GM18907 (cell line): Measurements from ENCODE around the gene SETSIP.
"Not testable (repeated sequence)": the region's sequence is repeated elsewhere in the genome, so short reads cannot be mapped to it uniquely, and the experiment has no call there.

ENCODE experiments used
- ATAC-seq: cut with Tn5 transposase; IDR thresholded peaks from one replicate; pipeline ENCODE4 v1.9.1; 2021; ENCODE audit warnings: mild to moderate bottlenecking, moderate library complexity; ENCODE audit not compliant: unreplicated experiment

Gene SETSIP

DNA sequence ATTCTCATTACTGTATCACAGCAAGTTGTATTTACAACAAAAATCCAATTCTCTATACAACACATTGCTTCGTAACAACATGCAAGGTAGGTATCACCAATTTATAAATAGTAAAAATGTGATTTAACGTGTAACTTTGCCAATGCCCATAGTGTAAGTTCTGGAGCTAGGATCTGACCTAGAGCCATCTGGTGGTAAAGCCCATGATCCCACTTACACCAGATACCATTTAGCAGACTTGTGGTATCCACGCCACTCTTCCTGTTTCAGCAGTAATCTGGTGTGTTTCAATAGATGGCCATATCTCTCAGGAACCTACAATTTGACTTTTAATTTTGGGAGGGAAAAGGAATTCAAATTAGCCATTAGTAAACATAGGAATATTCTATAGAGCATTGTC is 10.2 kb downstream of the SETSIP start:
- no peak for ATAC-seq

DNA sequence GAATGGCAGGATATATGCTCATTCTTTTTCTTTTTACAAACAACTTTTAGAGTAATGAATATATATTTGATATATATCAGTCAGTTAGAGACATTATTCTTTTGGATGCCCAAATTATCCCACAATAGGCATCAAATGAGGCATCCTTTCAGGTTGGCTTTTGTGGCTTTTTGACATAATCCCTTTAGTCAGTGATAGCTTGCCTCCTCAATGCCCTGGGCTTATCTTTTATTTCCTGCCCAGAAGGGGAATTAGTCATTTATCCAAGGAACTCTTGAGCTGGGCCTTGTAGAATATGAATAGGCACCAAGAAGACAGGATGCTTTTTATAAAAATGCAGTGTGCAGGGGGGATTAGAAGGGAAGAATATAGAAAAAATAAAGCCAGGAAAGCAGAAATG is 23.3 kb downstream of the SETSIP start:
- no peak for ATAC-seq

DNA sequence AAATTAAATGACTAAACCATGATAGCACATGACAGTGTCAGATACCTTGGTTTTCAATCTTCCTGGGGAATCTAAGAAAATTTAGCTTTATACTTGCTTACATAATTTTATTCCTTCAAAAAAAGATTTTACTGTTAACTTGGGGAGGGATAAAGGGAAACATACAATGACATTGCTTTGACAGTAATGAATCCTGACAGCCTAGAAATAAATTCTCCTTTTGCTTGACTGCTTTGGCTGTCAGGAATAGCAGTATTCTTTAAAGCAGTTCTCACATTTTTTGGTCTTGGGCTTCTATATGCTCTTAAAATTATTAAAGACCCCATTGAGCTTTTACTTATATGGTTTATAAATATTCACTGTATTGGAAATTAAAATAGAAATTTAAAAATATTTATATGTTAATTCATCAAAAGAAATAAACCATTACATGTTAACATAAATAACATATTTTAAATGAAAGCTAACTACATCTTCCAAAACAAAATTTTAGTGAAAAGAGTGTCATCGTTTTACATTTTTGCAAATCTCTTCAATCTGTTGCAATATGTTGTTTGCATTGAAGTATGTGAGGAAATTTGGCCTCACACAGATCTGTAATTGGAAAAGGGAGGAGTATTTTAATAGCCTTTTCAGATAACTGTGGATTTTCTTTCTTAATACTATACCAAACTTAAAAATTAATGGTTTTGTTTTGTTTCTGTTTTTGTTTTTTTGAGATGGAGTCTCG is 29.3 kb downstream of the SETSIP start:
- ATAC-seq = no peak

DNA sequence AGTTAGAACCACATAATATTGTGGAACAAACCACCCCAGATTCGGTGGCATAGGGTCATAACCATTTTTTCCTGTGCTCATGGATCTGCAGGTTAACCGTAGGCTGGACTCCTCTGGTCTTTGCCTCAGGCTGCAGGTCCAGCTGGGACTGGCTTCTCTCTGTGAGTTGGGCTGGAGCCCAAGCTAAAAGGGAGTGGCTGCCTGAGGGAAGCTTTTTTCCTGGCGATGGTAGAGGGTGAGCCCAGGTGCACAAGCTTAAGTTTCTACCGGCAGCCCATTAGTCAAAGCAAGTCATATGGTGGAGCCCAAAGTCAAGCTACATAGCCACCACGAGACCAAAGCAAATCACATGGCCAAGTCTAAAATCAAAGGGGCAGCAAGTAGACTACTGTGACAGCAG is 31.6 kb downstream of the SETSIP start:
- no peak for ATAC-seq

DNA sequence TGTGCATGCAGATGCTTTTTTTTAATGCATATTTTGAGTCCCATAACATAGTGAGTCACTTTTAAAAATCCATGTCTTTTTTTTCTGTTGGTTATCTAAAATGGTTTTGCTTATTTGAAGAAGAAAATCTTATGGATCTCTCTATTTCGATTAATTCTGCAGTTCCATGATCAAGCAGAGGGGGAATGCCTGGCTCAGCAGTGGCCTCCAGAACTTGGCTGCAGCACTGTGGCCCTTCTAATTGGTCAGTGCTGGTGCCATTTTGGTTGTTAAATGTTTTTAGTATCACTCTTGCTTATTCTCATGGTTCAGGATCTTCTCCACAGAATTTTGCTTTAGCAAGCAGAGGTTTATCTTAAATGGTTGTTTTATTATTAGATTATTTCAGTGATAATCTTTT is 34.2 kb downstream of the SETSIP start:
- ATAC-seq = no peak

DNA sequence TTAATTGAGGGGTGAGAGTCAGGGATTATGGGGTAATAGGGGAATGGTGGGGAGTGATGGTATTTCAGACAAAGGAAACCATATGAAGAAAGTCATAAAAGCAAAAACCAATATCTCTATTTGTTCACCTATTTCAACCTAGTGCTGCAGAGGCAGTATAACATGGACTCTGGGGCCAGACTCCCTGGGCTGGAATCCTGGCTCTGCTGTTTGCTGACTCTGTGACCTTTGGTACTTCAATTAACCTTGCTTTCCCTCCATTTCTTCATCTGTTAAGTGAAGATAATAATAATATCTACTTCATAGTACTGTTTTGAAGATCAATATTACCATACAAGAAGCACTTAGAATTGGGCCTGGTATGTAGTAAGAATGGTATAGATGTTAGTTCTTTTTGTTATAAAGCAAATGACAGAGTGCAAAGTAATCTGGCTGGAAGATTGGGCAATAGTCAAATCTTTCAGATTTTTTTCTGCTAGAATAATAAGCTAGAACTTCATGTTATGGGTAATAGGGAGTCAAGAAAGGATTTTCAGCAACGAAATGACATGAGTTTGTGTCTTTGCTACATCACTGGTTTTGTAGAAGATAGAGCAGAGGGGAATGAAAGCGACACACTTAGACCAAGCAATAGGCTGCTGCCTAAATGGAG is 36.4 kb downstream of the SETSIP start:
- ATAC-seq = no peak

DNA sequence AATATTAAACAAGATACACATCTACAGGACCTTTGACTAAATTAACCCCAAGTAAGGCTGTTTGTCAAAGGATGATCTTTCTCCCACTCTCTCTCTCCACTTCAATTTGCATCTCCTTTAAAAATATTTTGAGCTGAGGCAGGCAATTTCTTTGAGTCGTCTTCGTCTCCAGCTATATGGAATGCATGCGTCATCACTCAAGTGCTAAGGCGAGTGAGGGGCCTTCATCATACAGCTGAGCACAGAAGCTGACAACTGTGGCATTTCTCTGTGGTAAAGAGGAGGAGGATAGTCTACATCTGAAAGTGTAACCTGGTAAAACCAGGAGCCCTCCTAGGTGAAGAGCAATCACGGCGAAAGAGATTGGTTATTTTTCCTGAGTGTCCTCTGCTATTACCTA is 37.8 kb downstream of the SETSIP start:
- ATAC-seq = no peak

DNA sequence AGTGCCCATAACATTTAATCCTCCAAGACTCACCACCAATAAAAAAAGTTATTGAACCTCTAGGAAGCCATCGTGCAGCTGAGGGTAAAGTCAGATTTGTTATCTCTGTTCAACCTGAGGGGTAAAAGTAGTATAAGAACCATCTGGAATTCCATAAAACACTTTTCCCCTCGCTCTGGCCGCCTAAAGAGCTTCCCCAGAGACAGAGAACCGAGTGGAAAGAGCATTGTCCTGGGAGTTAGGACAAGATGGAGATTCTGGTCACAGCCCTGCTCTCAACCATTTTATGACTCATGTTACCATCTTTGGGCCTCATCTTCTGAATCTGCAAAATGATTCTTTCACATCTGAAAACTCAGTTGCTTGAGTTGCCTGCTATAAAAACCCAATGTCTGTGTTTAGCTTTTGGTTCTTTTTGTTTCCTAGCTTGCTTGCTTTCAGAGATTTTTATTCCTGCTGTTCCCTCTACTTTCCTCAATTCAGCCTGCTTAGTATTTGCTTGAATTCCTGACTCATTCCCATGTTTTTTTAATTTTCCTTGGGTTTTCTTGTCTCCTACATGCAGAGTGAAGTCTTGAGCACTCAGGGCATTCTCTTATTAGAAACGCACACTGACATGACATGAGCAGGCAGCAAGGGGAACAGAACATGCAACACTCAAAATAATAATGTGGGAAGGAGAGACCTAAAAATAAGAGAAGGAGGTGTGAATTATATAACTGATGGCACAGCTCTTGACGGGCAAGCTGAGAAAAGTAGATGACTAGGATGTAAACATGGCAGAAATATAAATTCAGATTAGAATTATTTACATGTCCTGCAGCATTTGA is 43.7 kb downstream of the SETSIP start:
- no peak for ATAC-seq

DNA sequence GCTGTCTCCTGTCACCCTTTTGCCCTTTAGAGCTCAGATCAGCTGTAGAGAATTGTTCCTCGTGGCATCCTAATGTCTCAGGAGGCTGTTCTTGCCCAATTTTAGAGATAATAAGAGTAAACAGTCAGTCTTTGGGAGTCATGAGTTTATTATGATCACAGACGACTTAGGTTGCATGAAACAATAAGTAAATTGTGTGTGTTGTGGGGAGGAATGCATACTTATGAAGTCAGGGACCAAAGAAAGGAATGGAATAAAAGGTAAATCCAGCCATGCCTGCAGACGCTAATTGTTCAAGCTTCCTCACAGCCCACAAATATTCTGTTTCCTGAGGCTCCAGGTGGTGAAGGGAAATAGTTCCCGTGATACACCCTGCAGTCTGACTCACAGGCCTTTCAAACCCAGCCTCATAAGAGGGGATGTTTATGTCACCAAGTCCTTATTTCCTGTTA is 44.5 kb downstream of the SETSIP start:
- ATAC-seq = no peak

DNA sequence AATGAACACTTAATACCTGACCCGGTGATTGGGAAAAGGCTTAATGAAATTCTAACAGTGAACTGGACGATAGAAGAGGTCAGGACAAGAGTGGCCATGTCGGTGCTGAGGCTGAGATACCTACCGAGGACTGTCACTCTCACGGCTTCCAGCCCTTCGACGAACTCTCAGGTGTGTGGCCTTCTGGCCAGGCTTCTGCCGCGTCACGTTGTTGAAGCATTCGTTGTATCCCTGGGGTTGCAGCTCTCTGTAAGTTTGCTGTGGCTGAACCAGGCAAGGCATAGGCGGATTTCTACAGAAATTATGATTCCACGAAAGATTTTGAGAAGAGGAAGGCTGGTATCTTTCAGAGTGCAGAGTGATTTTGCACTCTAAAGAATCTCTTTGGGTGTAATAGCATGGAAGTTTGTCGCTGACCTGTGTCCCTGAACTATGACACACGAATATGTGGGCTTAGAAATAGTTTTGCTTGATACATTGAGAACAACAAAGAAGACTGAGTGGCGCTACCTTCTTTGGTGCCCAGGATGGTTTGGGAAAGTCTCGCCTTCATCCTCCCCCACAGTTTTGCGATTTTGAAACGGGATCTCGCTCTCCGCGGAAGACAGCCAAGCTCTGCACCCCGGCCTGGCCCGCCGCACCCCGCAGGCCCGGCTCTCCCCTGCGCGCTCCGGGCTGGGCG is 45.8 kb downstream of the SETSIP start:
- no peak for ATAC-seq

DNA sequence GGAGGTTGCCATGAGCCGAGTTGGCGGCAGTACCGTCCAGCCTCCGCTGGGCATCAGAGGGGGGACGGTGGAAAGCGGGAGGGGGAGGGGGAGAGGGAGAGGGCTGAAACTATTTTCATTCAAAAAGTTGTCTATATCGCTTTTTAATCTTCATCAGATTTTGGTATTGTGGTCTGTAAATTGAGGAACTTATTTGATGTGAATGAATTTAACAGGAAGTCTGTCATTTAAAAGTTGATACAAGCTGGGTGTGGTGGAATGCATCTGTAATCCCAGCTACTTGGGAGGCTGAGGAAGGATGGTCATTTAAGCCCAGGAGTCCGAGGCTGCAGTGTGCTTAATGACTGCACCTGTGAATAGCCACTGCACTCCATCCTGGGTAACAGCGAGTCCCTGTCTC is 48.4 kb downstream of the SETSIP start:
- ATAC-seq = no peak

DNA sequence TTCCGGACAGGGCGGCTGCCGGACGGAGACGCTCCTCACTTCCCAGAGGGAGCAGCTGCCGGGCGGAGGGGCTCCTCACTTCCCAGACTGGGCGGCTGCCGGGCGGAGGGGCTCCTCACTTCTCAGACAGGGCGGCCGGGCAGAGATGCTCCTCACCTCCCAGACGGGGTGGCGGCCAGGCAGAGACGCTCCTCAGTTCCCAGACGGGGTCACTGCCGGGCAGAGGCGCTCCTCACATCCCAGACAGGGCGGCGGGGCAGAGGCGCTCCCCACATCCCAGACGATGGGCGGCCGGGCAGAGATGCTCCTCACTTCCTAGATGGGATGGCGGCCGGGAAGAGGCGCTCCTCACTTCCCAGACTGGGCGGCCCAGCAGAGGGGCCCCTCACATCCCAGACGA is 49.2 kb downstream of the SETSIP start:
- ATAC-seq = not testable (repeated sequence)
